K562 (cell line): Measurements from ENCODE around the gene STX18. TPM values are rescaled to one million over a fixed set of nuclear protein-coding genes. Genes with fewer than 3 reads are reported as not detected.

Source experiments
- ATAC-seq: fragments of 200-7000 bp; cut with Tn5 transposase; 3 replicates; pipeline ENCODE4 v1.9.1; 2020; ENCODE audit warnings: moderate library complexity
- BruUV-seq: library from RNA; stranded (reverse); fragments of 400-500 nt; replicated peaks from 2 replicates; lab custom pipeline; 2021; lab: Mats Ljungman, UMichigan
- CTCF ChIA-PET: fragments of 300-600 bp; formaldehyde crosslinking; extraction: SDS; loops from one replicate; lab custom pipeline; 2021; ENCODE audit warnings: low intra/inter-chr PET ratio; lab: Yijun Ruan, JAX
- POLR2A ChIA-PET: fragments of 300-600, 350-650 bp; sonication (Branson Sonifier 250); formaldehyde crosslinking; extraction: SDS; loops from one replicate; lab custom pipeline; 2021; ENCODE audit warnings: antibody characterized with exemption, inconsistent platforms; lab: Yijun Ruan, JAX
- DNase-seq, 4 experiments: peaks; one replicate each; pipeline versions ENCODE4 v3.0.0 to v3.0.0-alpha.2; 2011 to 2018; ENCODE audit warnings: low spot score in 3 of 4, mixed read lengths in 3 of 4; ENCODE audit errors: extremely low read depth in 1 of 4
- FAIRE-seq: peaks from 2 replicates; lab custom pipeline; 2011; peaks lifted over from hg19 to GRCh38; lab: Jason Lieb, UNC
- H2AFZ ChIP-seq: 2 replicates; pipeline ENCODE4 v1.6.0; 2011; ENCODE audit warnings: low read depth, low read length, control low read depth, inconsistent platforms
- H3K27ac ChIP-seq: fragments of 200-600 bp; 3 replicates; pipeline ENCODE4 v1.8.0; 2011; ENCODE audit warnings: low read depth, mild to moderate bottlenecking, control low read depth, inconsistent platforms, low read length, moderate library complexity, mixed read lengths; ENCODE audit errors: extremely low read depth
- H3K27me3 ChIP-seq, 2 experiments: fragments of 300-600 bp in 1 of 2; 2 replicates in 1 of 2; 3 replicates in 1 of 2; pipeline versions ENCODE4 v1.6.0 to v1.8.0; 2011; ENCODE audit warnings: inconsistent platforms in 2 of 2, low read length in 2 of 2, mild to moderate bottlenecking in 1 of 2, mixed read lengths in 1 of 2, moderate library complexity in 1 of 2; ENCODE audit not compliant: control insufficient read depth in 2 of 2, insufficient read depth in 2 of 2
- H3K36me3 ChIP-seq: fragments of 300-600 bp; 3 replicates; pipeline ENCODE4 v1.8.0; 2011; ENCODE audit warnings: mild to moderate bottlenecking, low read length, inconsistent platforms; ENCODE audit not compliant: control insufficient read depth, insufficient read depth
- H3K4me1 ChIP-seq, 2 experiments: fragments of 200-600 bp in 1 of 2; replicated peaks in 1 of 2; 2 replicates in 1 of 2; 3 replicates in 1 of 2; pipeline versions ENCODE4 v1.5.1 to v1.8.0; 2011; ENCODE audit warnings: inconsistent platforms in 2 of 2, low read length in 2 of 2, mild to moderate bottlenecking in 1 of 2, mixed read lengths in 1 of 2, moderate library complexity in 1 of 2; ENCODE audit not compliant: control insufficient read depth in 2 of 2, insufficient read depth in 2 of 2
- H3K4me2 ChIP-seq: 2 replicates; pipeline ENCODE4 v1.6.1; 2011; ENCODE audit warnings: low read length, control low read depth, inconsistent platforms, mixed read lengths; ENCODE audit not compliant: insufficient read depth
- H3K4me3 ChIP-seq: fragments of 200-600 bp; sonication (generic), shearing (Covaris generic); 2 replicates; pipeline ENCODE4 v1.5.1; 2016; ENCODE audit warnings: control low read depth, inconsistent platforms
- H3K79me2 ChIP-seq: fragments of 200-600 bp; 3 replicates; pipeline ENCODE4 v1.8.0; 2011; ENCODE audit warnings: low read length, inconsistent platforms; ENCODE audit not compliant: control insufficient read depth, insufficient read depth
- H3K9ac ChIP-seq, 2 experiments: 2 replicates each; pipeline versions ENCODE4 v1.6.0 to v1.6.1; 2011; ENCODE audit warnings: low read depth in 2 of 2, low read length in 2 of 2, control low read depth in 1 of 2, inconsistent platforms in 1 of 2, mild to moderate bottlenecking in 1 of 2, mixed read lengths in 1 of 2; ENCODE audit not compliant: insufficient read depth in 1 of 2
- H3K9me1 ChIP-seq: one replicate; pipeline ENCODE4 v1.6.0; 2011; ENCODE audit warnings: inconsistent platforms, mild to moderate bottlenecking, low read length, moderate library complexity; ENCODE audit not compliant: control insufficient read depth, insufficient read depth
- H3K9me3 ChIP-seq: replicated peaks from 2 replicates; pipeline ENCODE4 v1.5.1; 2011; ENCODE audit warnings: low read depth, low read length, inconsistent platforms; ENCODE audit not compliant: control insufficient read depth, insufficient read depth
- H4K20me1 ChIP-seq: replicated peaks from 2 replicates; pipeline ENCODE4 v1.6.1; 2011; ENCODE audit warnings: low read length, inconsistent platforms, mixed read lengths; ENCODE audit not compliant: control insufficient read depth, insufficient read depth
- CBFA2T2 ChIP-seq: fragments of 450-650 bp; conservative IDR thresholded peaks from 2 replicates; pipeline ENCODE4 v1.6.1; 2017; ENCODE audit warnings: mild to moderate bottlenecking
- DDX20 ChIP-seq: fragments of 450-650 bp; IDR thresholded peaks from 2 replicates; pipeline ENCODE4 v1.6.1; 2016; ENCODE audit warnings: missing genetic modification characterization, low read depth, mild to moderate bottlenecking, missing compliant biosample characterization, moderate library complexity
- ESRRA ChIP-seq: fragments of 450-650 bp; IDR thresholded peaks from 2 replicates; pipeline ENCODE4 v1.6.1; 2014; ENCODE audit warnings: low read depth, mild to moderate bottlenecking, moderate library complexity, borderline replicate concordance
- FOXA1 ChIP-seq: fragments of 450-650 bp; IDR thresholded peaks from 2 replicates; pipeline ENCODE4 v1.6.1; 2016; ENCODE audit warnings: mild to moderate bottlenecking, borderline replicate concordance
- GTF2A2 ChIP-seq: IDR thresholded peaks from 2 replicates; pipeline ENCODE4 v1.6.1; 2016; ENCODE audit warnings: mild to moderate bottlenecking, missing genetic modification characterization, missing compliant biosample characterization
- HIVEP1 ChIP-seq: fragments of 250-450 bp; sonication (Bioruptor Pico); IDR thresholded peaks from 2 replicates; pipeline ENCODE4 v1.4.0; 2020; ENCODE audit warnings: mild to moderate bottlenecking
- IRF1 ChIP-seq: sonication (generic); formaldehyde crosslinking; IDR thresholded peaks from 2 replicates; pipeline ENCODE4 v1.8.0; 2022; ENCODE audit warnings: missing genetic modification reagents, mild to moderate bottlenecking, borderline replicate concordance
- MTA2 ChIP-seq: fragments of 450-650 bp; IDR thresholded peaks from 2 replicates; pipeline ENCODE4 v1.6.1; 2016; ENCODE audit warnings: low read depth
- NCOA4 ChIP-seq: fragments of 450-650 bp; IDR thresholded peaks from 2 replicates; pipeline ENCODE4 v1.6.1; 2018; ENCODE audit warnings: mild to moderate bottlenecking; ENCODE audit not compliant: partially characterized antibody
- NELFE ChIP-seq: IDR thresholded peaks from 2 replicates; pipeline ENCODE4 v1.6.1; 2011; ENCODE audit warnings: mild to moderate bottlenecking; ENCODE audit not compliant: insufficient read depth, insufficient read length
- NR2C1 ChIP-seq, 2 experiments: fragments of 450-650 bp; IDR thresholded peaks; 2 replicates each; pipeline ENCODE4 v1.6.1; 2017; ENCODE audit warnings: mild to moderate bottlenecking in 2 of 2, antibody characterized with exemption in 1 of 2, inconsistent platforms in 1 of 2, missing compliant biosample characterization in 1 of 2, missing genetic modification characterization in 1 of 2
- SETDB1 ChIP-seq: IDR thresholded peaks from one replicate; pipeline ENCODE4 v1.6.1; 2012; ENCODE audit warnings: low read length, control low read depth, inconsistent platforms
- USF1 ChIP-seq: sonication (generic); formaldehyde crosslinking; IDR thresholded peaks from 2 replicates; pipeline ENCODE4 v1.9.0; 2022; ENCODE audit warnings: mild to moderate bottlenecking, missing genetic modification reagents
- ZNF12 ChIP-seq: sonication (generic); formaldehyde crosslinking; IDR thresholded peaks from 2 replicates; pipeline ENCODE4 v1.4.0; 2020; ENCODE audit warnings: mild to moderate bottlenecking, missing genetic modification reagents
- ZNF766 ChIP-seq: fragments of 200-800 bp; sonication (Bioruptor generic); conservative IDR thresholded peaks from 2 replicates; pipeline ENCODE4 v1.6.1; 2016; ENCODE audit warnings: missing genetic modification characterization, missing compliant biosample characterization
- in situ Hi-C: fragments of 300-500 bp; cut with MboI; formaldehyde crosslinking; loops from 4 replicates; pipeline ENCODE4 v1.15.0; 2018; ENCODE audit warnings: inconsistent platforms, mixed read lengths
- intact Hi-C: fragments of 100-400 bp; cut with micrococcal nuclease; formaldehyde crosslinking; loops from 2 replicates; pipeline ENCODE4 v1.14.2; 2022
- polyA plus RNA-seq, 8 experiments: library from polyadenylated mRNA; depleted of rRNA in 4 of 8; stranded (reverse) in 5 of 8; unstranded in 3 of 8; fragments of >200 nt; fragmentation: Nextera tagmentation in 2 of 8; fragmentation: Illumina TruSeq in 1 of 8; extraction: Ambion mirVana in 2 of 8; extraction: Trizol in 1 of 8; gene quantifications; 2 replicates each; pipeline versions ENCODE4 v1.2.1 to v1.2.3, GENCODE V29; 2011 to 2014; ENCODE audit warnings: inconsistent platforms in 1 of 8, missing spikeins in 1 of 8
- total RNA-seq, 7 experiments: library from RNA; depleted of rRNA in 6 of 7; stranded (reverse); fragments of >200 nt in 6 of 7; fragmentation: Illumina TruSeq in 2 of 7; extraction: Trizol in 2 of 7; gene quantifications; 2 replicates each; pipeline versions ENCODE4 v1.2.1 to v1.2.3, GENCODE V29; 2011 to 2021; ENCODE audit warnings: low replicate concordance in 1 of 7
- TF ChIP-seq, protein P1 (sequence below), 2 experiments: fragments of 450-650 bp in 1 of 2; IDR thresholded peaks; 2 replicates each; pipeline ENCODE4 v1.6.1; 2011 to 2017; ENCODE audit warnings: low read depth in 2 of 2, antibody characterized with exemption in 1 of 2, borderline replicate concordance in 1 of 2, low read length in 1 of 2, mild to moderate bottlenecking in 1 of 2, mixed read lengths in 1 of 2; ENCODE audit not compliant: control insufficient read depth in 1 of 2

STX18 gene
- total and polyA plus RNA-seq, 9 of the 15 experiments (the other 6 are each of a cell fraction or from before 2014, with no cell fraction given), result 6.2 to 41.7 (median 22.7) TPM

GRCh38 chr4:4446434-4446833 lies 95.4 kb downstream of the STX18 start:
- no peak for ATAC-seq
- Histone ChIP-seq H3K9me3 (no peaks in the 10 kb centered on the region), H2AFZ (no peak overlapping the region), H3K27ac (no peak overlapping the region), H4K20me1 (no peaks in the 10 kb centered on the region), H3K9me1 (no peaks in the 10 kb centered on the region), H3K4me1 (peaks cover 0 to 11% of the 10 kb centered on the region in 2 experiments; a peak in 3 of 5 replicates), H3K4me3 (no peak overlapping the region), H3K79me2 (no peaks in the 10 kb centered on the region), H3K4me2 (no peak overlapping the region), H3K27me3 (no peaks in the 10 kb centered on the region), H3K36me3 (no peaks in the 10 kb centered on the region), H3K9ac (no peak overlapping the region)
- TF ChIP-seq NCOA4 (no peak), GTF2A2 (tag) (no peak), ZNF12 (CRISPR knock-in tag) (no peak), HIVEP1 (CRISPR knock-in tag) (no peak), CBFA2T2 (no peak), NR2C1 (IDR thresholded peaks at IDR 0.05) (no peak), NR2C1 (tag; IDR thresholded peaks at IDR 0.05) (no peak), NELFE (no peak), USF1 (no peak), ESRRA (no peak), IRF1 (no peak), MTA2 (no peak), FOXA1 (no peak), DDX20 (tag) (no peak), SETDB1 (no peak), ZNF766 (CRISPR knock-in tag) (no peak)
- TF ChIP-seq, protein P1, sequence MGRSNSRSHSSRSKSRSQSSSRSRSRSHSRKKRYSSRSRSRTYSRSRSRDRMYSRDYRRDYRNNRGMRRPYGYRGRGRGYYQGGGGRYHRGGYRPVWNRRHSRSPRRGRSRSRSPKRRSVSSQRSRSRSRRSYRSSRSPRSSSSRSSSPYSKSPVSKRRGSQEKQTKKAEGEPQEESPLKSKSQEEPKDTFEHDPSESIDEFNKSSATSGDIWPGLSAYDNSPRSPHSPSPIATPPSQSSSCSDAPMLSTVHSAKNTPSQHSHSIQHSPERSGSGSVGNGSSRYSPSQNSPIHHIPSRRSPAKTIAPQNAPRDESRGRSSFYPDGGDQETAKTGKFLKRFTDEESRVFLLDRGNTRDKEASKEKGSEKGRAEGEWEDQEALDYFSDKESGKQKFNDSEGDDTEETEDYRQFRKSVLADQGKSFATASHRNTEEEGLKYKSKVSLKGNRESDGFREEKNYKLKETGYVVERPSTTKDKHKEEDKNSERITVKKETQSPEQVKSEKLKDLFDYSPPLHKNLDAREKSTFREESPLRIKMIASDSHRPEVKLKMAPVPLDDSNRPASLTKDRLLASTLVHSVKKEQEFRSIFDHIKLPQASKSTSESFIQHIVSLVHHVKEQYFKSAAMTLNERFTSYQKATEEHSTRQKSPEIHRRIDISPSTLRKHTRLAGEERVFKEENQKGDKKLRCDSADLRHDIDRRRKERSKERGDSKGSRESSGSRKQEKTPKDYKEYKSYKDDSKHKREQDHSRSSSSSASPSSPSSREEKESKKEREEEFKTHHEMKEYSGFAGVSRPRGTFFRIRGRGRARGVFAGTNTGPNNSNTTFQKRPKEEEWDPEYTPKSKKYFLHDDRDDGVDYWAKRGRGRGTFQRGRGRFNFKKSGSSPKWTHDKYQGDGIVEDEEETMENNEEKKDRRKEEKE (IDR thresholded peaks at IDR 0.05; ENCODE audit: borderline replicate concordance in 1 of 2, control insufficient read depth in 1 of 2, low read depth in 2 of 2, low read length in 1 of 2), result no peak
- no peak for DNase-seq
- peak; percentile 58 for FAIRE-seq
- ChIA-PET CTCF (no interaction called here), POLR2A (no interaction called here)
- intact Hi-C loops (no loop called here), in situ Hi-C loops (no loop called here)
- BruUV-seq, result no TSS peak
